ENCODE measurements around the gene AKT2. TPM values are rescaled to one million over a fixed set of nuclear protein-coding genes. Genes with fewer than 3 reads are reported as not detected.

AKT2 gene
- total RNA-seq, 1 experiment from 2014 or later = 141 TPM

- intact Hi-C loops (cut with micrococcal nuclease) = no loop called here
- Histone ChIP-seq H3K27ac (ENCODE audit: low read depth, low read length) (no peak overlapping the region), H3K9ac (ENCODE audit: low read length) (no peak overlapping the region), H3K4me3 (replicated peaks in 1 of 2; ENCODE audit: low read depth in 1 of 2, low read length in 2 of 2) (no peak overlapping the region), H3K36me3 (ENCODE audit: control insufficient read depth in 1 of 2, insufficient read depth in 2 of 2, low read length in 2 of 2) (no peaks in the 10 kb centered on the region), H3K79me2 (ENCODE audit: insufficient read depth, low read length) (peaks cover 16% of the 10 kb centered on the region; the same call in 1 of the 2 replicates), H3K9me3 (ENCODE audit: control insufficient read depth in 1 of 2, insufficient read depth in 1 of 2, low read depth in 1 of 2, low read length in 2 of 2) (no peaks in the 10 kb centered on the region), H2AFZ (ENCODE audit: low read depth, low read length, poor library complexity, severe bottlenecking) (no peak overlapping the region), H4K20me1 (ENCODE audit: insufficient read depth) (no peaks in the 10 kb centered on the region), H3K27me3 (ENCODE audit: insufficient read depth, low read length) (no peaks in the 10 kb centered on the region), H3K4me1 (ENCODE audit: control insufficient read depth in 1 of 2, insufficient read depth in 2 of 2, low read length in 2 of 2) (no peaks in the 10 kb centered on the region), H3K4me2 (ENCODE audit: low read length) (no peak overlapping the region), H3K9me2 (ENCODE audit: insufficient read depth) (no peaks in the 10 kb centered on the region)
- DNase-seq (ENCODE audit: low read depth, low spot score) = no peak
- ChIA-PET CTCF (no interaction called here), POLR2A (no interaction called here), RAD21 (ENCODE audit: low non-redundant PET in 1 of 2, low total read pairs in 2 of 2, uncharacterized antibody in 2 of 2, unreplicated experiment in 2 of 2) (no interaction called here)
- TF ChIP-seq SIN3A (IDR thresholded peaks at IDR 0.05; ENCODE audit: low read depth) (no peak), ELF1 (IDR thresholded peaks at IDR 0.05; ENCODE audit: borderline replicate concordance, low read depth) (no peak), ZNF274 (IDR thresholded peaks at IDR 0.05; ENCODE audit: low read depth, low read length) (no peak), RAD21 (IDR thresholded peaks at IDR 0.05; ENCODE audit: low read depth) (no peak), POLR2AphosphoS5 (IDR thresholded peaks at IDR 0.05; ENCODE audit: low read depth, low read length) (no peak), MAX (IDR thresholded peaks at IDR 0.05) (no peak), YY1 (IDR thresholded peaks at IDR 0.05; ENCODE audit: extremely low read depth, insufficient replicate concordance, low read depth, low read length) (no peak), ZFX (IDR thresholded peaks at IDR 0.05) (no peak), CEBPB (IDR thresholded peaks at IDR 0.05; ENCODE audit: low read depth) (no peak), EGR1 (IDR thresholded peaks at IDR 0.05; ENCODE audit: low read depth) (no peak)
- BruUV-seq (replicated peaks) = no TSS peak
- ATAC-seq = no peak
Measured at GRCh38 chr19:40247178-40247577, 38.0 kb downstream of the AKT2 start.

GRCh38 chr19:40246292-40247073 is 38.7 kb downstream of the AKT2 start:
- no TSS peak for BruUV-seq (replicated peaks)
- POLR2A ChIA-PET = no interaction called here

More at GRCh38 chr19:40246292-40247073, 38.7 kb downstream of the AKT2 start:
- Histone ChIP-seq H3K4me3 (replicated peaks in 1 of 2; ENCODE audit: low read depth in 1 of 2, low read length in 2 of 2) (no peak overlapping the region), H3K27me3 (ENCODE audit: insufficient read depth, low read length) (no peaks in the 10 kb centered on the region), H3K79me2 (ENCODE audit: insufficient read depth, low read length) (peaks cover 16% of the 10 kb centered on the region; the same call in 1 of the 2 replicates), H3K4me1 (ENCODE audit: control insufficient read depth in 1 of 2, insufficient read depth in 2 of 2, low read length in 2 of 2) (no peaks in the 10 kb centered on the region), H3K9me2 (ENCODE audit: insufficient read depth) (no peaks in the 10 kb centered on the region), H3K27ac (ENCODE audit: low read depth, low read length) (no peak overlapping the region), H3K36me3 (ENCODE audit: control insufficient read depth in 1 of 2, insufficient read depth in 2 of 2, low read length in 2 of 2) (no peaks in the 10 kb centered on the region; a peak in 1 of 4 replicates), H3K9ac (ENCODE audit: low read length) (no peak overlapping the region), H2AFZ (ENCODE audit: low read depth, low read length, poor library complexity, severe bottlenecking) (no peak overlapping the region), H3K4me2 (ENCODE audit: low read length) (no peak overlapping the region), H3K9me3 (ENCODE audit: control insufficient read depth in 1 of 2, insufficient read depth in 1 of 2, low read depth in 1 of 2, low read length in 2 of 2) (no peaks in the 10 kb centered on the region), H4K20me1 (ENCODE audit: insufficient read depth) (no peaks in the 10 kb centered on the region)
- ATAC-seq = no peak
- intact Hi-C loops (cut with micrococcal nuclease) = no loop called here
- CTCF ChIA-PET = no interaction called here
- TF ChIP-seq ZNF274 (IDR thresholded peaks at IDR 0.05; ENCODE audit: low read depth, low read length) = no peak
- TF ChIP-seq CEBPB (IDR thresholded peaks at IDR 0.05; ENCODE audit: low read depth) = no peak
- no peak for TF ChIP-seq EZH2 (IDR thresholded peaks at IDR 0.05)
- no peak for TF ChIP-seq REST (IDR thresholded peaks at IDR 0.05; ENCODE audit: low read depth)
- no peak for TF ChIP-seq EGR1 (IDR thresholded peaks at IDR 0.05; ENCODE audit: low read depth)
- TF ChIP-seq TCF7L2 (IDR thresholded peaks at IDR 0.05; ENCODE audit: borderline replicate concordance, extremely low read depth, insufficient read depth, insufficient read length) = no peak
- TF ChIP-seq SRF (IDR thresholded peaks at IDR 0.05; ENCODE audit: low read depth) = no peak
- no peak for TF ChIP-seq RAD21 (IDR thresholded peaks at IDR 0.05; ENCODE audit: low read depth)
- TF ChIP-seq ATF3 (IDR thresholded peaks at IDR 0.05) = no peak
- TF ChIP-seq FOSL1 (IDR thresholded peaks at IDR 0.05; ENCODE audit: low read depth) = no peak
- TF ChIP-seq POLR2A (IDR thresholded peaks at IDR 0.05; ENCODE audit: borderline replicate concordance, extremely low read depth, insufficient read depth, insufficient read length) = no peak
- no peak for DNase-seq (ENCODE audit: low read depth, low spot score)
- RAD21 ChIA-PET (ENCODE audit: low non-redundant PET in 1 of 2, low total read pairs in 2 of 2, uncharacterized antibody in 2 of 2, unreplicated experiment in 2 of 2) = no interaction called here
